Smooth muscle cell (in vitro differentiated cells): ENCODE measurements around the gene TMEM18. TPM values are rescaled to one million over a fixed set of nuclear protein-coding genes. Genes with fewer than 3 reads are reported as not detected.

ENCODE experiments used
- DNase-seq: peaks from one replicate; lab custom pipeline; 2025; ENCODE audit not compliant: unreplicated experiment; lab: John Stamatoyannopoulos, UW
- H2AFZ ChIP-seq: fragments of 200-600 bp; sonication (generic); 2 replicates; pipeline ENCODE4 v1.6.0; 2016; ENCODE audit warnings: antibody characterized with exemption, low read depth, mild to moderate bottlenecking
- H3F3A ChIP-seq: fragments of 200-600 bp; sonication (generic); 2 replicates; pipeline ENCODE4 v1.6.0; 2017; ENCODE audit warnings: antibody characterized with exemption, low read depth
- H3K27ac ChIP-seq: fragments of 200-600 bp; sonication (generic); 2 replicates; pipeline ENCODE4 v1.5.1; 2016; ENCODE audit warnings: low read depth, mild to moderate bottlenecking
- H3K27me3 ChIP-seq: fragments of 200-600 bp; sonication (generic); 2 replicates; pipeline ENCODE4 v1.6.1; 2016; ENCODE audit warnings: low read depth, mild to moderate bottlenecking
- H3K36me3 ChIP-seq: fragments of 200-600 bp; sonication (generic); 2 replicates; pipeline ENCODE4 v1.5.1; 2016; ENCODE audit warnings: low read depth
- H3K4me1 ChIP-seq: fragments of 200-600 bp; sonication (generic); 2 replicates; pipeline ENCODE4 v1.5.1; 2016; ENCODE audit warnings: low read depth
- H3K4me2 ChIP-seq: fragments of 200-600 bp; sonication (generic); 2 replicates; pipeline ENCODE4 v1.6.0; 2016; ENCODE audit warnings: mild to moderate bottlenecking
- H3K4me3 ChIP-seq: fragments of 200-600 bp; sonication (generic); 2 replicates; pipeline ENCODE4 v1.5.1; 2016; ENCODE audit warnings: mild to moderate bottlenecking
- H3K79me2 ChIP-seq: fragments of 200-600 bp; sonication (generic); 2 replicates; pipeline ENCODE4 v1.6.0; 2016; ENCODE audit warnings: low read depth, mild to moderate bottlenecking
- H3K9ac ChIP-seq: fragments of 200-600 bp; sonication (generic); 2 replicates; pipeline ENCODE4 v1.6.0; 2016; ENCODE audit warnings: low read depth
- H3K9me3 ChIP-seq: fragments of 200-600 bp; sonication (generic); replicated peaks from 2 replicates; pipeline ENCODE4 v1.5.1; 2016; ENCODE audit warnings: low read depth
- H4K20me1 ChIP-seq: fragments of 200-600 bp; sonication (generic); 2 replicates; pipeline ENCODE4 v1.6.0; 2016; ENCODE audit warnings: low read depth
- CTCF ChIP-seq: fragments of 200-600 bp; sonication (generic); IDR thresholded peaks from 2 replicates; pipeline ENCODE4 v1.5.1; 2017; ENCODE audit warnings: borderline replicate concordance, mild to moderate bottlenecking, antibody characterized with exemption; ENCODE audit not compliant: insufficient read depth, poor library complexity, severe bottlenecking
- WGBS: methylation state at CpG from one replicate; pipeline ENCODE4 v1.1.7; 2016; ENCODE audit warnings: low lambda C conversion rate; 5-methylcytosine and 5-hydroxymethylcytosine counted together
- polyA plus RNA-seq: library from polyadenylated mRNA; unstranded; fragments of >200 nt; fragmentation: Nextera tagmentation; extraction: Ambion mirVana; gene quantifications from 2 replicates; pipeline ENCODE4 v1.2.1, GENCODE V29; 2016
- total RNA-seq: library from RNA; depleted of rRNA; stranded (reverse); fragments of >200 nt; gene quantifications from 2 replicates; pipeline ENCODE4 v1.2.3, GENCODE V29; 2014

TMEM18 gene
- total and polyA plus RNA-seq, 2 experiments from 2014 or later = 18.3 to 29.1 TPM

GRCh38 chr2:624096-624495, 53.1 kb downstream of the TMEM18 start:
- no peaks in the 10 kb centered on the region for H3K79me2 ChIP-seq
- H3K9me3 ChIP-seq = no peaks in the 10 kb centered on the region
- H3K27me3 ChIP-seq = no peaks in the 10 kb centered on the region
- H3K4me3 ChIP-seq = no peak overlapping the region
- no peaks in the 10 kb centered on the region for H3F3A ChIP-seq
- H3K36me3 ChIP-seq = no peaks in the 10 kb centered on the region
- H4K20me1 ChIP-seq = no peaks in the 10 kb centered on the region
- peaks cover 17% of the 10 kb centered on the region for H3K4me1 ChIP-seq
- H3K9ac ChIP-seq = no peak overlapping the region
- H3K4me2 ChIP-seq = no peak overlapping the region
- no peak overlapping the region for H2AFZ ChIP-seq
- no peak for TF ChIP-seq CTCF
- WGBS = 86% methylated on average over 10 of the region's 10 CpGs
- no peak overlapping the region for H3K27ac ChIP-seq
- DNase-seq = no peak

GRCh38 chr2:623130-623922, 53.9 kb downstream of the TMEM18 start:
- Histone ChIP-seq H3K4me3 (no peak overlapping the region), H2AFZ (no peak overlapping the region), H3K27ac (no peak overlapping the region), H4K20me1 (no peaks in the 10 kb centered on the region), H3K27me3 (no peaks in the 10 kb centered on the region), H3K9ac (no peak overlapping the region), H3F3A (no peaks in the 10 kb centered on the region), H3K4me1 (peaks cover 17% of the 10 kb centered on the region), H3K79me2 (no peaks in the 10 kb centered on the region), H3K36me3 (no peaks in the 10 kb centered on the region), H3K4me2 (no peak overlapping the region), H3K9me3 (no peaks in the 10 kb centered on the region)
- DNase-seq = no peak
- no peak for TF ChIP-seq CTCF
- 91% methylated on average over 13 of the region's 13 CpGs for WGBS

- DNase-seq = no peak
- no peak for TF ChIP-seq CTCF
- Histone ChIP-seq H3K4me2 (no peak overlapping the region), H2AFZ (no peak overlapping the region), H3K27ac (no peak overlapping the region), H3K9ac (no peak overlapping the region), H4K20me1 (no peaks in the 10 kb centered on the region), H3F3A (no peaks in the 10 kb centered on the region), H3K36me3 (no peaks in the 10 kb centered on the region), H3K79me2 (no peaks in the 10 kb centered on the region), H3K27me3 (no peaks in the 10 kb centered on the region), H3K4me3 (no peak overlapping the region), H3K9me3 (no peaks in the 10 kb centered on the region), H3K4me1 (peaks cover 12% of the 10 kb centered on the region)
- 83% methylated on average over 10 of the region's 10 CpGs for WGBS
Observed at GRCh38 chr2:622357-622756, 54.8 kb downstream of the TMEM18 start.
